ENCODE data around the gene XG. TPM values are rescaled to one million over a fixed set of nuclear protein-coding genes. Genes with fewer than 3 reads are reported as not detected.
"Not testable (repeated sequence)": the region's sequence is repeated elsewhere in the genome, so short reads cannot be mapped to it uniquely, and the experiment has no call there.

XG gene
- total and polyA plus RNA-seq, 2 experiments from 2014 or later = not detected

DNA sequence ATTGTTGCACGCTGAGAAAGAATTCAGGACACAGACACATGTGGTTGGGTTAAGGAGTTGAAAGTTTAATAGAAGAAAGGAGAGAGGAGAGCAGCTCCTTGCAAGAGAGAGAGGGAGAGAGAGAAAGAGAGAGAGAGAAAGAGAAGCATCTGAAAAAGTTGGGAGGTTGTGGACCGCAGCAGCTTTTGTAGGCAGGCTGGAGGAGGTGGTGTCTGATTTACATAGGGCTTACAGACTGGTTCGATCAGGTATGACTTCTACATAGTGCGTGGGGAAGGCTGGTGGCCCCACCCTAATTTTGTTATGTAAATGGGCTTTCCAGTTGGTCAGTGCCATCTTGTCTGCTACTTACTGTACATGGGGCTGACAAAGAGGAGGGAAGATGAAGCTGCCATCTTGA is 49.4 kb downstream of the XG start:
- Histone ChIP-seq H3K4me1 (ENCODE audit: low read depth) (no peaks in the 10 kb centered on the region), H3K4me3 (no peak overlapping the region), H3K9me3 (ENCODE audit: low read depth) (no peaks in the 10 kb centered on the region), H3K27ac (no peak overlapping the region), H3K36me3 (no peaks in the 10 kb centered on the region), H3K27me3 (no peaks in the 10 kb centered on the region)
- no peak for DNase-seq (ENCODE audit: low read depth in 1 of 2, low spot score in 1 of 2)
- no peak for TF ChIP-seq CTCF (IDR thresholded peaks at IDR 0.05; ENCODE audit: low read depth, low read length)

- not testable (repeated sequence) for H3K4me1 ChIP-seq (ENCODE audit: low read depth); H3K27ac ChIP-seq; H3K4me3 ChIP-seq; H3K27me3 ChIP-seq; H3K36me3 ChIP-seq; H3K9me3 ChIP-seq (ENCODE audit: low read depth)
- DNase-seq (ENCODE audit: low read depth in 1 of 2, low spot score in 1 of 2) = peak in 1 of 2 donors; percentile 59
Measured at GRCh38 chrX:2802376-2803090, 50.7 kb downstream of the XG start.

DNA sequence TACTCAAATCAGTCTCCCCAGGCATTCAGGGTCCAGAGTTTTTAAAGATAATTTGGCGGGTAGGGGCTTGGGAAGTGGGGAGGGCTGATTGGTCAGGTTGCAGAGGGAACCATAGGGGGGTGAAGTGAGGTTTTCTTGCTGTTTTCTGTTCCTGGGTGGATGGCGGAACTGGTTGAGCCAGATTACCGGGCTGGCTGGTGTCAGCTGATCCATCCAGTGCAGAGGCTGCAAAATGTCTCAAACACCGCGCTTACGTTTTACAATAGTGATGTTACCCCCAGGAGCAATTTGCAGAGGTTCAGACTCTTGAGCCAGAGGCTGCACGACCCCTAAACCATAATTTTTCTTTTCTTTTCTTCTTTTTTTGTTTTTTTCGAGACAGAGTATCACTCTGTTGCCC is 51.6 kb downstream of the XG start:
- not testable (repeated sequence) for H3K27ac ChIP-seq; H3K36me3 ChIP-seq; DNase-seq (ENCODE audit: low read depth in 1 of 2, low spot score in 1 of 2); H3K4me1 ChIP-seq (ENCODE audit: low read depth); H3K4me3 ChIP-seq; H3K9me3 ChIP-seq (ENCODE audit: low read depth); H3K27me3 ChIP-seq

DNA sequence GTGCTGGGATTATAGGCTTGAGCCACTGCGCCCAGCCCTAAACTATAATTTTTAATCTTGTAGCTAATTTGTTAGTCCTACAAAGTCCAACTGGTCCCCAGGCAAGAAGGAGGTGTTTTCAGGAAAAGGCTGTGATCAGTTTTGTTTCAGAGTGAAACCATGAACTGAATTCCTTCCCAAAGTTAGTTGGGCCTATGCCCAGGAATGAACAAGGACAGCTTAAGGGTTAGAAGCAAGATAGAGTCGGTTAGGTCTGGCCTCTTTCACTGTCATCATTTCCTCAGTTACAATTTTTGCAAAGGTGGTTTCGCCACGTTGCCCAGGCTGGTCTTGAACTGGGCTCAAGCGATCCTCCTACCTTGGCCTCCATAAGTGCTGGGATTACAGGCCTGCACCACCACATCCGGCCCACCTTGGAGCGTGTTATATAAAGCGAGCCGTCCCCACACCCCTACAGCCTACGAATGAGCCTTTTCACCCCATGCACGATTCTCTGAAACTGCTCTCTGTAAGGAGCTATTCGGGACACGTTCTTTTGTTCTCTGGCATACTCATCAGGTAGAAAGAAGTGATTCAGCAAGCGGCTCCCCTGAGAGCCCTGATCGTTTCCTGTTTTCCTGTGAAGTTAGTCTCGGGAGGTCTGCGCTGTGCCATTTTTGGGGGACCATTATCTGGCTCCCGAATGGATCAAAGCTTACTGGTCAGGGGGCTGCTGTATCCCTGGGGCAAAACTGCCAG is 52.4 kb downstream of the XG start:
- peak in 1 of 2 donors; percentile 31 for DNase-seq (ENCODE audit: low read depth in 1 of 2, low spot score in 1 of 2)
- not testable (repeated sequence) for H3K27ac ChIP-seq

GRCh38 chrX:2804858-2805257 is 53.0 kb downstream of the XG start:
- H3K4me1 ChIP-seq (ENCODE audit: low read depth); H3K9me3 ChIP-seq (ENCODE audit: low read depth); H3K4me3 ChIP-seq; H3K36me3 ChIP-seq; H3K27me3 ChIP-seq; H3K27ac ChIP-seq: not testable (repeated sequence)
- DNase-seq (ENCODE audit: low read depth in 1 of 2, low spot score in 1 of 2) = peak in 1 of 2 donors; percentile 77

More for the DNA sequence above, 52.4 kb downstream of the XG start:
- H3K36me3 ChIP-seq; H3K4me3 ChIP-seq; H3K9me3 ChIP-seq (ENCODE audit: low read depth); H3K4me1 ChIP-seq (ENCODE audit: low read depth); H3K27me3 ChIP-seq: not testable (repeated sequence)

DNA sequence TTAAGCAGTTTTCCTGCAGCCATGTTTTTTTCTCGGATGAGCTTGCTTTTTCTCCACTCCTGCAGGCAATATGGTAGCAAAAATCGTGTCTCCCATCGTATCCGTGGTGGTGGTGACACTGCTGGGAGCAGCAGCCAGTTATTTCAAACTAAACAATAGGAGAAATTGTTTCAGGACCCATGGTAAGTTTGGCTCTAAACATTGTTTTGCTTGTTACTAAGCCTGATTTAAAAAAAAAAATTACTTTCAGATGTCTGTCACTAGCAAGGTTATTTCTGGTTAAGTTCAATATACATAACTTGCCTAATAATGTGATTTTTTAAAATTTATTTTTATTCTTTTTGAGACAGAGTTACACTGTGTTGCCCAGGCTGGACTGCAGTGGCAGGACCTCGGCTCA is 59.4 kb downstream of the XG start:
- Histone ChIP-seq H3K9me3 (ENCODE audit: low read depth) (no peaks in the 10 kb centered on the region), H3K4me3 (no peak overlapping the region), H3K36me3 (no peaks in the 10 kb centered on the region), H3K4me1 (ENCODE audit: low read depth) (peaks cover 6% of the 10 kb centered on the region), H3K27ac (no peak overlapping the region), H3K27me3 (no peaks in the 10 kb centered on the region)
- TF ChIP-seq CTCF (IDR thresholded peaks at IDR 0.05; ENCODE audit: low read depth, low read length) = no peak
- DNase-seq (ENCODE audit: low read depth in 1 of 2, low spot score in 1 of 2) = no peak

DNA sequence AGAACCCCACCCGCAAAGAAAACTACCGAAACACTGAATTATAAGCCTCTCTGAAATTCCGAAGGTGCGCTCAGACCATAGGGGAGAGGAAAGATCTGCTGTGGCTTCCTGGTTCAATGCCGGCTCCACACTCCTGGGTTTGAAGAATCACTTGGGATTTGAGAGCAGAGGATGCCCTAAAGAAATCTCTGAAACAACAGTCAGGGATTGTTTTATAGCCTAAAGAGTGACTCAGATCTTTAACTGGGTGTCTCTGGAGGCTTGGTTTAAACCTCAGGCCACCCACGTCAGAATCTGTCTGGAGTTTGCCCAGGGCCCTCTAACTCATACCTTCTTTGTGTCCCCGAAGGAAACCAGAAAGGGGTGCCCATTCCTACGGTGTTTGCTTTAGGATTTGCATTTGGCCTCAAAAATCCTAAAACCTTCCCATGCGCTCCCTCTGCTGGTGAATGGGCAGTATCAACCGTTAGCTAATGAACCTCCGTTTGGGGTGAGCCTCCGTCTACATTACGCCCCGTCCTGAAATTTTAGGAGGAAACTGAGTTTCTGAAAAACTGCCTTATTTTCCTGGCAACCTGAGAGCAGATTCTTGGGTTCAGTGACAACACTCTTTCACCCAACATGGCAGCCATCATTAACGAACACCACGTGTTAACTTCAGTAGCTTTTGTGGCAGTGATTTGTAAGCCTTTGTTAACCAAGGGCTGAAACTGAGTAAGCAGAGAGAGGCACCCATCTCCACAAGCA is 60.5 kb downstream of the XG start:
- not testable (repeated sequence) for H3K4me3 ChIP-seq; H3K27me3 ChIP-seq; H3K27ac ChIP-seq; H3K4me1 ChIP-seq (ENCODE audit: low read depth); H3K36me3 ChIP-seq; H3K9me3 ChIP-seq (ENCODE audit: low read depth)
- DNase-seq (ENCODE audit: low read depth in 1 of 2, low spot score in 1 of 2) = peak; percentile 53 to 55
- peak; percentile 56 for TF ChIP-seq CTCF (IDR thresholded peaks at IDR 0.05; ENCODE audit: low read depth, low read length)
